SK-N-SH treated with all-trans-retinoic acid at 6 μM for 48 hours (cell line): Measurements from ENCODE around the gene MEP1B.

Experiments
- ARNTL ChIP-seq: fragments of 450-650 bp; formaldehyde crosslinking; IDR thresholded peaks from 2 replicates; pipeline ENCODE4 v1.5.0; 2020; ENCODE audit warnings: low read depth, mild to moderate bottlenecking, moderate library complexity, borderline replicate concordance
- BACH2 ChIP-seq: fragments of 250-450 bp; sonication (Bioruptor Pico); IDR thresholded peaks from 2 replicates; pipeline ENCODE4 v1.9.0; 2021; ENCODE audit warnings: mild to moderate bottlenecking, borderline replicate concordance
- CSDC2 ChIP-seq: fragments of 250-450 bp; sonication (Bioruptor Pico); IDR thresholded peaks from 2 replicates; pipeline ENCODE4 v1.5.0; 2020; ENCODE audit warnings: mild to moderate bottlenecking, moderate library complexity
- ESRRG ChIP-seq: fragments of 250-450 bp; sonication (Bioruptor Pico); IDR thresholded peaks from 2 replicates; pipeline ENCODE4 v1.6.1; 2021; ENCODE audit warnings: mild to moderate bottlenecking
- RARB ChIP-seq: fragments of 250-450 bp; sonication (Bioruptor Pico); IDR thresholded peaks from 2 replicates; pipeline ENCODE4 v1.8.0; 2021; ENCODE audit warnings: mild to moderate bottlenecking, moderate library complexity
- SNAI2 ChIP-seq: fragments of 250-450 bp; sonication (Bioruptor Pico); IDR thresholded peaks from 2 replicates; pipeline ENCODE4 v1.5.0; 2020; ENCODE audit warnings: mild to moderate bottlenecking, moderate library complexity
- TOX ChIP-seq: fragments of 250-450 bp; sonication (Bioruptor Pico); IDR thresholded peaks from 2 replicates; pipeline ENCODE4 v1.8.0; 2021; ENCODE audit warnings: mild to moderate bottlenecking, moderate library complexity, borderline replicate concordance
- ZC3H10 ChIP-seq: fragments of 250-450 bp; sonication (Bioruptor Pico); IDR thresholded peaks from 2 replicates; pipeline ENCODE4 v1.5.1; 2021; ENCODE audit warnings: mild to moderate bottlenecking, moderate library complexity
- ZFP3 ChIP-seq: fragments of 250-450 bp; sonication (Bioruptor Pico); IDR thresholded peaks from 2 replicates; pipeline ENCODE4 v1.5.0; 2020; ENCODE audit warnings: mild to moderate bottlenecking, moderate library complexity
- ZNF565 ChIP-seq: fragments of 450-650 bp; formaldehyde crosslinking; conservative IDR thresholded peaks from 2 replicates; pipeline ENCODE4 v1.5.0; 2020; ENCODE audit warnings: low read depth, mild to moderate bottlenecking, moderate library complexity
- TF ChIP-seq, protein P1 (sequence below): fragments of 250-450 bp; sonication (Bioruptor Pico); IDR thresholded peaks from 2 replicates; pipeline ENCODE4 v1.8.0; 2020; ENCODE audit warnings: mild to moderate bottlenecking, moderate library complexity, borderline replicate concordance
- TF ChIP-seq, protein P2 (sequence below): fragments of 250-450 bp; sonication (Bioruptor Pico); IDR thresholded peaks from 2 replicates; pipeline ENCODE4 v1.5.0; 2020; ENCODE audit warnings: mild to moderate bottlenecking, moderate library complexity

DNA sequence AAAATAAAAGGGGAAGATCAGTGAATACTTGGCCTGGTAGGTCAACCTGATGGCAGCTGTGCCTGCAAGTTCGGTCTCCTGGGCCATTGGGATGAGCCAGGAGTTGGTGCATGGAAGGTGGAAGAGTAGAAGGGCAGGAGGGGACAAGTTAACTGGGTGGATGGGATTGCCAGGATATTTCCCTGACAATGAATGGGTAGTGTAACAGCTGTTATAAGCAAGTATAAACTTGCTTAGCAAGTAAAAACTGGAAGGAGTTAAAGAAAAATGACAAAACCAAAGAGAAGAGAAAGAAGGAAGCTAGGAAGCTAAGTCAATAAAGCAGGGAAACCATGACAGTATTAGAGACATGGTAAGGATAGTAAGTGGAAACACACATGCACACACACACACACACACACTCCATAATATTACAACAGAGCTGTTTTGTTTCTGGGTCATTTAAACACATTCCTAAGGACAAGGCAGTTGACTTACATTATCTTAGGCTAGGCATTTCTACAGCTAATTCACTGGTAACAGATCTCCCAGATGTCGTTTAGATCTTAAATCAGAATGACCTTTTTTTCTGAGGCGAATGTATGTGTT is 29.7 kb downstream of the MEP1B start:
- TF ChIP-seq ZFP3 (CRISPR knock-in tag) (no peak), RARB (no peak), ZNF565 (CRISPR knock-in tag) (no peak), SNAI2 (no peak), ZC3H10 (CRISPR knock-in tag) (no peak), CSDC2 (CRISPR knock-in tag) (no peak), ARNTL (CRISPR knock-in tag) (no peak), ESRRG (no peak), BACH2 (CRISPR knock-in tag) (no peak), TOX (CRISPR knock-in tag) (no peak)
- TF ChIP-seq, protein P1, sequence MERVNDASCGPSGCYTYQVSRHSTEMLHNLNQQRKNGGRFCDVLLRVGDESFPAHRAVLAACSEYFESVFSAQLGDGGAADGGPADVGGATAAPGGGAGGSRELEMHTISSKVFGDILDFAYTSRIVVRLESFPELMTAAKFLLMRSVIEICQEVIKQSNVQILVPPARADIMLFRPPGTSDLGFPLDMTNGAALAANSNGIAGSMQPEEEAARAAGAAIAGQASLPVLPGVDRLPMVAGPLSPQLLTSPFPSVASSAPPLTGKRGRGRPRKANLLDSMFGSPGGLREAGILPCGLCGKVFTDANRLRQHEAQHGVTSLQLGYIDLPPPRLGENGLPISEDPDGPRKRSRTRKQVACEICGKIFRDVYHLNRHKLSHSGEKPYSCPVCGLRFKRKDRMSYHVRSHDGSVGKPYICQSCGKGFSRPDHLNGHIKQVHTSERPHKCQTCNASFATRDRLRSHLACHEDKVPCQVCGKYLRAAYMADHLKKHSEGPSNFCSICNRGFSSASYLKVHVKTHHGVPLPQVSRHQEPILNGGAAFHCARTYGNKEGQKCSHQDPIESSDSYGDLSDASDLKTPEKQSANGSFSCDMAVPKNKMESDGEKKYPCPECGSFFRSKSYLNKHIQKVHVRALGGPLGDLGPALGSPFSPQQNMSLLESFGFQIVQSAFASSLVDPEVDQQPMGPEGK = no peak
- TF ChIP-seq, protein P2, sequence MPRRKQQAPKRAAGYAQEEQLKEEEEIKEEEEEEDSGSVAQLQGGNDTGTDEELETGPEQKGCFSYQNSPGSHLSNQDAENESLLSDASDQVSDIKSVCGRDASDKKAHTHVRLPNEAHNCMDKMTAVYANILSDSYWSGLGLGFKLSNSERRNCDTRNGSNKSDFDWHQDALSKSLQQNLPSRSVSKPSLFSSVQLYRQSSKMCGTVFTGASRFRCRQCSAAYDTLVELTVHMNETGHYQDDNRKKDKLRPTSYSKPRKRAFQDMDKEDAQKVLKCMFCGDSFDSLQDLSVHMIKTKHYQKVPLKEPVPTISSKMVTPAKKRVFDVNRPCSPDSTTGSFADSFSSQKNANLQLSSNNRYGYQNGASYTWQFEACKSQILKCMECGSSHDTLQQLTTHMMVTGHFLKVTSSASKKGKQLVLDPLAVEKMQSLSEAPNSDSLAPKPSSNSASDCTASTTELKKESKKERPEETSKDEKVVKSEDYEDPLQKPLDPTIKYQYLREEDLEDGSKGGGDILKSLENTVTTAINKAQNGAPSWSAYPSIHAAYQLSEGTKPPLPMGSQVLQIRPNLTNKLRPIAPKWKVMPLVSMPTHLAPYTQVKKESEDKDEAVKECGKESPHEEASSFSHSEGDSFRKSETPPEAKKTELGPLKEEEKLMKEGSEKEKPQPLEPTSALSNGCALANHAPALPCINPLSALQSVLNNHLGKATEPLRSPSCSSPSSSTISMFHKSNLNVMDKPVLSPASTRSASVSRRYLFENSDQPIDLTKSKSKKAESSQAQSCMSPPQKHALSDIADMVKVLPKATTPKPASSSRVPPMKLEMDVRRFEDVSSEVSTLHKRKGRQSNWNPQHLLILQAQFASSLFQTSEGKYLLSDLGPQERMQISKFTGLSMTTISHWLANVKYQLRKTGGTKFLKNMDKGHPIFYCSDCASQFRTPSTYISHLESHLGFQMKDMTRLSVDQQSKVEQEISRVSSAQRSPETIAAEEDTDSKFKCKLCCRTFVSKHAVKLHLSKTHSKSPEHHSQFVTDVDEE = no peak
